NCI-H2196 (cell line): ENCODE data around the gene TTF2.
"Not testable (repeated sequence)": the region's sequence is repeated elsewhere in the genome, so short reads cannot be mapped to it uniquely, and the experiment has no call there.

Experiments
- DNase-seq: peaks from one replicate; lab custom pipeline; 2025; ENCODE audit not compliant: unreplicated experiment; lab: John Stamatoyannopoulos, UW

TTF2 gene

DNA sequence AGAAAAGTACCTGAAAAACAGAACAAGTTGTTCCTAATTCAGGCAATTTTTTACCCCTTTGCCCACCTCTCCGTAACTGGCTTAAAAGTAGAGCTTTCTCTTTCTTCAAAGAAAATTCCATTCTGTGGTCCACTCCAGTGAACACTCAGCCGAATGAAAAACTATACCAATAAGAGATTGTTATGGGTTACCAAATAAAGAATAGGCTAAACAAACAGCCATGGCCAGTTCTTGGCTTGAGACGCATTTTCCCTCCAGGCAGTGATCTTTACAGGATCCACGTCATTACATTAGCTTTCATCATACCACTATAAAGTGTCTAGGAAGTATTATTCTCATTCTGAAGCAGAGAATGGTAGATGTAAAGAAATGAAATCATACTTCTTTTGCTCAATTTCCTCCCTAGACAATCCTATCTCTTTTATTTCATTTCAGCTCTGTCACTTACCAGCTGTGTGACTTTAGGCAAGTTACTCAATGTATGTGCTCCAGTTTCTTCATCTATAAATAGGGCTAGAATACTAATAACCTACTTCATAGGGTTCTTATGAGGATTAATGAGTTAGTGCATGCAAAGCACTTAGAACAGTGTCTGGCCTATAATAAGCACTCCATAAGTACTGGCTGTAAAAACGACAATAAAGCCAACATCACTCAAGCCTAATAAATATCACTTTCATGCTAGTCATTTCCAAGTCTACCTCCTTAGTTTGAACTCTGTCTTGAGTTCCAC, 87.9 kb downstream of the TTF2 start:
- DNase-seq, result no peak

DNA sequence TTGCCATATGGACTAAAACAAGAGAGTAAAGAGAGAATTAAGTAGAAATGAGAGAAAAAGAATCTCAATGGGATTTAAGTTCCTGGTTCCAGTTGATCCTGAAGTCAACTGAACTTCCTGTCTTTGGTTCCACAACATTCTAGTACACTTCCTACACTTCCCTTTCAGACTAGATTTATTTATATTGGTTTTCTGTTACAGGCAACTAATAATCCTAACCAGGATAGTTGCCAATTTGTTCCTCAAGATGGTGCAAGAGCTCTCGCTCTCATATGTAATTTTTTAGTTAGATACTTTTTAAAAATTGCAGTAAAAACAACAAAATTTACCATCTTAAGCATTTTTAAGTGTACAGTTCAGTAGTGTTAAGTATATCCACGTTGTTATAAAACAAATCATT, 90.2 kb downstream of the TTF2 start:
- no peak for DNase-seq

- not testable (repeated sequence) for DNase-seq
Observed at GRCh38 chr1:117151305-117151704, 91.2 kb downstream of the TTF2 start.
